SKM-1 (cell line): ENCODE data around the gene RHBDL2.
"Not testable (repeated sequence)": the region's sequence is repeated elsewhere in the genome, so short reads cannot be mapped to it uniquely, and the experiment has no call there.

Experiments used
- DNase-seq: peaks from one replicate; lab custom pipeline; 2025; ENCODE audit not compliant: unreplicated experiment; lab: John Stamatoyannopoulos, UW

Gene RHBDL2, protein sequence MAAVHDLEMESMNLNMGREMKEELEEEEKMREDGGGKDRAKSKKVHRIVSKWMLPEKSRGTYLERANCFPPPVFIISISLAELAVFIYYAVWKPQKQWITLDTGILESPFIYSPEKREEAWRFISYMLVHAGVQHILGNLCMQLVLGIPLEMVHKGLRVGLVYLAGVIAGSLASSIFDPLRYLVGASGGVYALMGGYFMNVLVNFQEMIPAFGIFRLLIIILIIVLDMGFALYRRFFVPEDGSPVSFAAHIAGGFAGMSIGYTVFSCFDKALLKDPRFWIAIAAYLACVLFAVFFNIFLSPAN

DNA sequence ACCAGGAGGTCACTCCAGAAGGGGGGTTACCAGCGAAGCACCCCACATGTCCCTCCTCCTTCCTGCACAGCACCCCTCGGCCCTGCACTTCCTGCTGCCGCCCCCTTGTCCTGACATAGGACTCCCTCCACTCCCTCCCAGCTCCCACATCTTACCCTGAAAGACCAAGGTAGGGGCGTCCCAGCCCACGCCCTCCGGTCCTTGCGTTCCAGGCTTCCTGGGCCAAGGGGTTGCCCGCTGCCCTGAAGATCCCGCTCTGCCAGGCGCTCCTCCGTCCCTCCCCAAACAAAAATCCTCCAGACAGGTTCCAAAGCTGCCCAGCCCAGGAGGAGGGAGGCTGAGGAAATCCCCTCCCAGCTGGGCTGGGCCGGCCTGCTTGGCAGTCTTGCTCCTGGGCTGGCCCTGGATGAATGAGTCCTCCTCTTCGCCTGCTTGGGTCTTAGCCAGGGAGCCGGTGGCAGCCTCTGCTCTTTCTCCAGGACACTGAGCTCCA lies at the start of gene RHBDL2:
Gene RHBDL2 (minus strand): TSS at position 304 of the 493 bp plus-strand sequence. CDS start 22,618 bp downstream, outside the sequence.
- DNase-seq, result no peak

DNA sequence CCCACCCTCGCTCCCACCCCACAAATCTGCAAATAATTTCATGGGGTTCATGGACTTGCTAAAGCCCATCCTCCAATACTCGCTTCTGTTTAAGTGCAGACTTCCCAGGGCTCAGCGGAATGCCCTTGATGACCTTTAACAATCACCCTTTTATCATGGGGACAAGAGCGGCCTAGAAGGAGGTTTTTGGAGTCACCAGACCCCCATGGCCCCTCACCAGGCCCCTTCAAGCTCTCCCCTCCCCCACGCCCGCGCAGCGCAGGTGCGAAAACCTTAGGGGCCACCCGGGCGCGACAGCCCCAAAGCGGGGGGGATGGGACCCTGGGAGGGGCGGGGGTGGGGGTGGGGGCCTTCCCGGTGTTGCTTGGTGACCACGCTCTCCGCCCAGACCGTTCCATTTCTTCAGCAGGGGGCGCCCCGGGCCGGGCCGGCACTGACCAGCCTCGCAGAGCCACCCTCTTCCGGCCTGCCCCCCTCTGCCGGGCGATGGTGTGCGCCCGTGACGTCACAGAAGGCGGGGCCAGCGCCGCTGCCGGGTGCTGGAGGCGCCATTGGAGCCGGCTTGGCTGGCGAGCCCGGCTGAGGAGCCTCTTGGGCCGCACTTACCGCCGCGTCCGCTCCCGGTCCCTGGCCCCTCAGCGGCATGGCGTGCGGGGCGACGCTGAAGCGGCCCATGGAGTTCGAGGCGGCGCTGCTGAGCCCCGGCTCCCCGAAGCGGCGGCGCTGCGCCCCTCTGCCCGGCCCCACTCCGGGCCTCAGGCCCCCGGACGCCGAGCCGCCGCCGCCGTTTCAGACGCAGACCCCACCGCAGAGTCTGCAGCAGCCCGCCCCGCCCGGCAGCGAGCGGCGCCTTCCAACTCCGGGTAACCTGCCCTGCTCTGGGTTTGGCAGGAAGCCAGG lies 49.4 kb upstream of the RHBDL2 start, which contains the start of gene AKIRIN1:
Gene AKIRIN1 (plus strand): TSS at position 539 of the 900 bp plus-strand sequence. CDS start 105 bp downstream, at position 644.
- DNase-seq, result peak; percentile 78

DNA sequence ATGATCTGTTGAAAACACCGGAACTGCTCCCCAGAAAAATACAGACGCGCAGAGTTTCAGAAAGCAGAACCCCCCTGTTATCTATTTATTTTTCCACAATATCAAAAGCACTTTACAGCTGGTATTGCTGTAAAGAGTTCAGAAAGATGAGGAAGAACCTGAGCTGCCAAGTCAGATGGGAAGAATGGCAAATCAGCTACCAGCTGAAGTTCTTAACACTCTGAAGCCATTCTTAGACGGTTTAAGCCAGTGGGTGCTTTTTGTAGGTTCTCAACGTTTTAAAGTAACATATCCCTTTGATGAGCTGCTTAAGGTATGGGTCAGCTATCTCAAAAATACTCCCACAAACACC lies 48.7 kb upstream of the RHBDL2 start:
- no peak for DNase-seq

DNA sequence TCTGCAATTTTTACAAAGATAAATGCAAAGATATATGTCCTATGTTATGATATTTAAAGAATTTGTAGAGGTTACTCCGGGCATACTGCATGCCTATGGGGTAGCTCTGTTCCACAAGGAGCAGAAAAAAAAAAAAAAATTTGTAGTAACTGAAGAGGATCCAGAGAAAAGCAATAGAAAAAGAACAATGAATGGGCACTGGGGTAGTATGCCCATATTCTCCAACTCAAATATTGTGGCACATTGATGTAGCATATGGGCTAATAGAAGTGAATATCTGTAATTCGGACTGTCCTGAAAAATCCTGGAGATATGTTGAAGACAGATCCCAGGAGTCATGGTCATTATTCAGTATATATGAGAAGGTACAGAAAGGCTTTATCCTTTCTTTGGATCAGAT lies 48.3 kb upstream of the RHBDL2 start:
- DNase-seq, result no peak

DNA sequence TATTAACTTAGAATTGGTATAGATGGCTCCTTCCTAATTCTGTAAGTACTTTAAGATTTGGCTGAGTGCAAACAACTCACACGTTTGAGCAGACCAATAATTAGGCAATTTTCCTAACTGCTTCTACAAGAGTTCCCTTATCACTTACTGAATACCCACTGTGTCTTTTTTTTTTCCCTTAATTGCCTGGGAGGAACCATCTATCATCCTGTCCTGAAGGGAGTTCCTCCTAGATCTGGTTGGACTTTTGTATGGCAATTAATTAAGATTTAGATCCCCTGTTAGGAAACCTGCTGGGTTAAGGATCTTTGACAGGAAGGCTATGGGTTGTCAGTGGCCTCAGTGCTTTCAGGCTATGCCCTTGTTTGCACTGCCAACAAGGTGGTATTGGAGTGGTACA lies 37.8 kb upstream of the RHBDL2 start:
- not testable (repeated sequence) for DNase-seq

DNA sequence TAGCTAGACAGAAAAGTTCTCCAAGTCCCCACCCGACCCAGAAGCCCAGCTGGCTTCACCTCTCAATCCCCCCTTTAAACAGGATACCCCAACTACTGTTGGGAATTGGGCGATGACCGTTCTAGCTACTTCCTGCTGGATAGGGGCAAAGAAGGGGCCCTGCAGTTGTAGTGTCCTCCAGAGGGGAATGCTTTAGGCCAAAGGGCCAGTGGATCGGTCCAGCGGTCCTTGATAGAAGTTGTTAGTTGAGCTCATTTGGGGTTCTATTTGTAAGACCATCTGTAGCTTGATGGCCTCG lies 36.6 kb upstream of the RHBDL2 start:
- not testable (repeated sequence) for DNase-seq

DNA sequence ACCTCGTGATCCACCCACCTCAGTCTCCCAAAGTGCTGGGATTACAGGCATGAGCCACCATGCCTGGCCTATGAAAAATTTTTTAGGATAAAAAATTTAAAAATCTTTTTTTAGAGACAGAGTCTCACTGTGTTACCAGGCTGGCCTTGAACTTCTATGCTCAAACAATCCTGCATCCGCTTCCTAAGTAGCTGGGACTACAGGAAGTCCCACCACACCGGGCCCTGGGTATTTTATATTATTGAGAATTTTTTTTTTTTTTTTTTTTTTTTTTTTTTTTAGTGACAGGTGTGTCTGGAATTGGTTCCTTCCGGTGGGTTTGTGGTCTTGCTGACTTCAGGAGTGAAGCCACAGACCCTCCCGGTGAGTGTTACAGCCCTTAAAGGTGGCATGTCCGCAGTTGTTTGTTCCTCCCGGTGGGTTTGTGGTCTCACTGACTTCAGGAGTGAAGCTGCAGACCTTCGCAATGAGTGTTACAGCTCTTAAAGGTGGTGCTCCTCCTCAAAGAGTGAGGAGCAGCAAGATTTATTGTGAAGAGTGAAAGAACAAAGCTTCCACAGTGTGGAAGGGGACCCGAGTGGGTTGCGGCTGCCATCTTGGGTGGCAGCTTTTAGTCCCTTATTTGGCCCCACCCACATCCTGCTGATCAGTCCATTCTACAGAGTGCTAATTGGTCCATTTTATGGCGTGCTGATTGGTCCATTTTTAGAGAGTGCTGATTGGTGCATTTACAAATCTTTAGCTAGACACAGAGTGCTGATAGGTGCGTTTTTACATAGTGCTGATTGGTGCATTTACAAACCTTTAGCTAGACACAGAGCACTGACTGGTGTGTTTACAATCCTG lies 36.0 kb upstream of the RHBDL2 start:
- not testable (repeated sequence) for DNase-seq

DNA sequence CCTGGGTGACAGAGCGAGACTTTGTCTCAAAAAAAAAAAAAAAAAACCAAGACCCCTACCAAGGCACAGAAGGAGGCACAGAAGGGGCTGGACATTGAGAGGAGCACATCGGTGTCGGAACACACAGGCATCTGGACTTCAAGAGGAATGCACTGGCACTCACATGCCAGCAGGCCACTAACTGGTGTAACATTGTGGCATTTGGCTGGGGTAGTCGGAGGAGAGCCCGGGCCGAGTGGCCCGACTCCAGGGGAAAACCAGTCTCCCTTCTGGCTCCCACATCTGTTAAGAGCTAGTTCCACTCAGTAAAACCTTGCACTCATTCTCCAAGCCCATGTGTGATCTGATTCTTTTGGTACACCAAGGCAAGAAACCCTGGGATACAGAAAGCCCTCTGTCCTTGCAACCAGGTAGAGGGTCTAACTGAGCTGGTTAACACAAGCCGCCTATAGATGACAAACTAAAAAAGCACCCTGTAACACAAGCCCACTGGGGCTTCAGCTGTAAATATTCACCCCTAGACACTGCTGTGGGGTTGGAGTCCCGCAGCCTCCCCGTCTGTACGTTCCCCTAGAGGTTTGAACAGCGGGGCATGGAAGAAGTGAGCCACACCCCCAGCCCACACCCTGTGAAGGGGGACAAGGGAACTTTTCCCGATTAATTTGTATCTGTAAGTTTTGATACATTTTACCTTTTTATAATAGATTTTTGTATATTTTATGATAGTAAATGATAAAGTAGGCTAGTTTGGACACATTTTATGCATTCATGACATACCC lies 32.2 kb upstream of the RHBDL2 start:
- DNase-seq, result no peak

DNA sequence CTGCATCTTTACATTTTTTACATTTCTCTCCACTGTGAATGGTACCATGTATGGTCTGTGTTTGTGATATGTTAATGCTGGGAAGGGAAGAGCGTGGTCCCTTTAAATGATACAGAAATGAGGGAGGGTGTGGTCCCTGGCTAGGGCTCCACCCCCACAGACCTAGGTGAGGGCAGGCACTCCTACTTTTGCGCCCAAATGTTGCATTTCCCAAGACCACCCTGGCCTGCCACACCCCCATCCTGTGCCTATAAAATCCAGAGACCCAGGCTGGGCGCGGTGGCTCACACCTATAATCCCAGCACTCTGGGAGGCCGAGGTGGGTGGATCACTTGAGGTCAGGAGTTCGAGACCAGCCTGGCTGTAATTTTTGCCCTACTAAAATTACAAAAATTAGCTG lies 31.5 kb upstream of the RHBDL2 start:
- DNase-seq, result not testable (repeated sequence)

DNA sequence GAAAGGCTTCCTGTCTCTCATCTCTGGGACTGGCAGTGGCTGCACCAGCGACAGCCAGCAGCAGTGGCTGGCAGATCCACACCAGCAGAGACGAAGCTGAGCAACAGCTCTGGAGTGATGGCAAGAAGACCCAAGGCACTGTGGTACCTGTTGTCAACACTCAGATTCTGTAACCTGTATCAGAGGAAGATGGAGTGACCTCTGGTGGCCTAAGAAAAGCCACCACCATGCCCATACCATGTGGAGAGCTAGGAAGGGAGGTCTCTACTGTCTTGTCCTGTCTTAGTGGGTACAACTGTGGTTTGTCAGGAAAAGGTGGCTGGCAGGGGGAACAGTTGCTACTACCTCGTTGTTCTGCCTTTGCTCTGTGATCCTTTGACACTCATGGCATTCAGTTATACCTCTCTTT lies 22.5 kb upstream of the RHBDL2 start:
- no peak for DNase-seq

DNA sequence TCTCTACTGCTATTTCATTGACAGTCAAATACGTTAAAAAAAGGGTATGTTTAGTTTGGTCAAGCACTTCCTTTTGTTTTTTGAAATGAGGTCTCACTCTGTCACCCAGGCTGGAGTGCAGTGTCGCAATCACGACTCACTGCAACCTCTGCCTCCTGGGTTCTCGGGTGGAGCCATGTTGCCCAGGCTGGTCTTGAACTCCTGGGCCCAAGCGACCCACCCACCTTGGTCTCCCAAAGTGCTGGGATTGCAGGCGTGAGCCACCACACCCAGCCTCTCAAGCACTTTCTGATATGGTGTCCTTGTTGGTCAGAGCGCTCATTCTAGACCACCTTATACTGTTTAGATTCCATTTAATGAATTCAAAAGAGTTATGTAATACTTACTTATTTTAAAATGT lies 20.9 kb upstream of the RHBDL2 start:
- no peak for DNase-seq

DNA sequence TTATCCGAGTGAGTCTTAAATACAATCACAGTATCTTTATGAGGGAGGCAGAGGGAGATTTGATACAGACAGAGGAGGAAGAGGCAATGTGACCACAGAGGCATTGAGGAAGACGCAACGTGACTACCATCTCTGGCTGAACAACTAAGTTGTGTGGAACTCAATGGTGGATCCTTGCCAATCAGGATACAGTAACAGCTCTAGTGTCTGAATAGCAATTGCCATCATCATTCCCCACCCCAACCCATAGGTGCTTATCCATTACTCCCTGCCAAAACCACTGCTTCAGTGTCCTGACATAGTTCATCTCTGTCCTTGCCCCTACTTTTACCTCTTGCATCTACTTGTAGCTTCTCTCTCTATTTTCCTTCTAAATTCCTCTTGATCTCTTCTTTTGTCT lies 20.5 kb upstream of the RHBDL2 start:
- no peak for DNase-seq

DNA sequence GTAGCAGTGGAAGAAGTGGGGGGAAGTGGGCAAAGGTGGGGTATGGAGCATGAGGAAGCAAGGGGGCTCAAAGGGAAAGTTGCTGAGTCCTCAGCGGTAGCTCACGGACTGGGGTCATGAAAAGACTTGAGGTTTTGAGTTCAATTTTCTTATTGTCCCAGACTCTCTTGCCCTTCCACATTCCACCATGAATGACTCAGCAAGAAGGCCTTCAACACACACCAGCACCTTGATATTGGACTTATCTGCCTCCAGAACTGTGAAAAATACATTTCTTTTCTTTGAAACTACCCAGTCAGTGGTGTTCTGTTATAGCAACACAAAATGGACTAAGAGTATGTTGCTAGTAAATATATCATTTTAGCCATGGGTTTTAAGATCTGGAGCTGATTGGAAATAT lies 17.3 kb upstream of the RHBDL2 start:
- no peak for DNase-seq

DNA sequence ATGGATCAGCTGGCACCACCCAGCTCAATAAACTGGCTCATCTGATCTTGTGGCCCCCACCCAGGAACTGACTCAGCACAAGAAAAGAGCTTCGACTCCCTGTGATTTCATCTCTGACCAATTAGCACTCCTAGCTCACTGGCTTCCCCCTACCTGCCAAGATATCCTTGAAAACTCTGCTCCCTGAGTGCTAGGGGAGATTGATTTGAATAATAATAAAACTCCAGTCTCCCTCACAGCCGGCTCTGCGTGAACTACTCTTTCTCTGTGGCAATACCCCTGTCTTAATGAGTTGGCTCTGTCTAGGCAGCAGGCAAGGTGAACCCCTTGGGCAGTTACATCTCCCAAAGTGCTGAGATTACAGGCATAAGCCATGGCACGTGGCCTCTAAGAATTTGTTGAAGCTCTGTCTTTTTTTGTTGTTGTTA lies 11.8 kb upstream of the RHBDL2 start:
- no peak for DNase-seq

DNA sequence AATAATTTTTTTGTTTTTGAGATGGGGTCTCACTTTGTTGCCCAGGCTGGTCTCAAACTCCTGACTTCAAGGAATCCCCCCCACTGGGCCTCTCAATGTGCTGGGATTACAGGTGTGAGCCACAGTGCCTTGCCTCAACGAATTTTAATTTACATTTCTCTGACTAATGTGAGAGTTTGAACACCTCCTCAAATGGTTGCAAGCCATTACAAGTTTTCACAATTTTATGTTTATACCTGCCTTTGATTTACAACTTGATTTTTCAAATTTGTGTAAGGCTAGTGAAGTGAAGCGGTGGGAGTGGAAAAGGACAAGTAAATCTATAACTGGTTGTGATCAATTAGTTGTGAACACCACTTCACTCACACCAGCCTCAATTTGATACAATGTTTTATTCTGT lies 8.9 kb upstream of the RHBDL2 start:
- DNase-seq, result no peak

DNA sequence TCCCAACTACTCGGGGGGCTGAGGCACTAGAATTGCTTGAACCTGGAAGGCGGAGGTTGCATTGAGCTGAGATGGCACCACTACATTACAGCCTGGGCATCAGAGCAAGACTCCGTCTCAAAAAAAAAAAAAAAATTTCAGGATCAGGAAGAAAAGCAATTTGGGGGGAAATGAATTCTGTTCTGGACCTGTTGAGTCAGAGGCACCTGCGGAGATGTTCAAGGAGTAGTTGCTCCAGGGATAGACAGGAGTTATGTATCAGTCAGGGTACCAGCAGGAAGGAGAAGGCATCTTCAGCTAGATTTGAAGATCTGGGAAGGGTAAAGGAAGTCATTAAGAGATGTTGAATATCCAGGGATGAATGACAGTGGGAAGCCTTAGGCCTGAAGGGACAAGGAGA lies 2.9 kb upstream of the RHBDL2 start:
- DNase-seq, result no peak

DNA sequence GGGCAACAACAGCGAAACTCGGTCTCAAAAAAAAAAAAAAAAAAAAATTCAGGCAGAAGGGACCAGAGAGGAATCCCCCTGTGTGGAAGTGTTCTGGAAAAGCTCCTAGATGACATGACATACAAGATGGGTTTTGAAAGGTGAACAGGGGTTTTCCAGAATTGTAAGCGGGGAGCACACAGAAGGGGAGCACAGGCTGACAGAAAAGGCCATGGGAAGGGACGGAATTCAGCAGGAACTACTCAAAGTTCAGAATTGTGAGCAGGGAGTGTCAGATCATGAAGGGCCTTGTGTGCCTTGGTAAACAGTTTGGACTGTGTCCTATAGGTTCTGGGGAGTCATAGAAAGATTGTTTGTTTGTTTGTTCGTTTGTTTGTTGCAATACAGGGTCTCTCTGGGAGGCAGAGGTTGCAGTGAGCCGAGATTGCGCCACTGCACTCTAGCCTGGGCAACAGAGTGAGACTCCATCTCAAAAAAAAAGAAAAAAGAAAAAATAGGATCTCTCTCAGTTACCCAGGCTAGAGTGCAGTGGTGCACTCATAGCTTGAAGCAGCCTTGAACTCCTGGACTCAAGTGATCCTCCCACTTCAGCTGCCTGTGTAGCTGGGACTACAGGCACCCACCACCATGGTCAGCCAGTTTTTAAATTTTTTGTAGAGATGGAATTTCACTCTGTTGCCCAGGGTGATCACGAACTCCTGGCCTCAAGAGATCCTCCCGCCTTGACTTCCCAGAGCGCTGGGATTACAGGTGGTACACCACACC lies 1.2 kb upstream of the RHBDL2 start:
- no peak for DNase-seq

DNA sequence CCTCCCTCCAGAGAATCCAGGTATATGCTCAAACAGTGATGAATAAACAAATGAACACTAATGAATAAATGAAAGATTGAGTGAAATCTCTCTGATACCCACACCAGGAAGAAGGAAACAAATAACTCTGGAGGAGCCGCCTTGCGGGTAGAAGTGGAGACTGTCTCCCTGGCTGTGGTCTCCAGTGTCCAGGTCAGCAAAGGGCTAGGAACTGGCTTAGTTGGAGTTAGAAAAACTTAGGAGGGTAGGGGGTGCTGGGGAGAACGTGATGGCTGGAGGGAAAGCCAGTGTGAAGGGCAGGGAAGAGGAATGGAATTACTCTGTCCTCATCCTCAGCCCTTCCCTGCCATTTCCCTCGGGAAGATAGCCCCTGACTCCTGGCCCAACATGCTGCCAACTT lies 537 bp downstream of the RHBDL2 start:
- DNase-seq, result no peak

DNA sequence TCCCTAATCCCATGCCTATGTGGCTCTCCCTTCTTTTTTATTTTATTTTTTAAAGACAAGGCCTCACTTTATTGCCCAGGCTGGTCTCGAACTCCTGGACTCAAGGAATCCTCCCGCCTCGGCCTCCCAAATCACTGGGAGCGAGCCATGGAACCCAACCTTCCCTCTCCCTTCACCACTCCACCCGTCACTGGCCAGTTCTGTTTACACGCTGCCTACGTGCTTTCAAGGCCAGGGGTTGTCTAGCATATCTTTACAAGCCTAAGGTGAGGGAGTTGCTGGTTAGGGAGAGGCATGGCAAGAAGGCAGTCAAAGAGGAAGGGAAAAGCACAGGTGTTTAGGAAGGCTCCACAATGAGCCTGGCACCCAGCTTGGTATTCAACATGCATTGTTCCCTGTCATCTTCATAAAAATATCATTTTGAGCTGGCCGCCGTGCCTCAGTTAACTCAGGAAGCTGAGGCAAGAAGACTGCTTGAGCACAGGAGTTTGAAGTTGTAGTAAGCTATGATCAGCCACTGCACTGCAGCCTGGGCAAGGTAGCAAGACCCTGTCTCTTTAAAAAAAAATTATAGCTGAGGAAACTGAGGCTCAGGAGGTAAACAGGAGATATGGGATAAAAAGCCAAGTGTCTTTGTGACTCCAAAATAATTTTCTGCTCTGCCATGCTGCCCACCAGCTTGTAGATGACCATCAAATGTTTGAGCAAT lies 1.1 kb downstream of the RHBDL2 start:
- no peak for DNase-seq
